ENCODE measurements around the gene SRRM2.

- TF ChIP-seq POLR2A (IDR thresholded peaks at IDR 0.05; ENCODE audit: low read depth, low read length) (no peak), POLR2AphosphoS5 (IDR thresholded peaks at IDR 0.05; ENCODE audit: low read depth, low read length) (no peak)
Measured at GRCh38 chr16:2809149-2809760, 56.8 kb downstream of the SRRM2 start.

Data from GM12892 (cell line).